PC-3 (cell line): ENCODE measurements around the gene PCCA. TPM values are rescaled to one million over a fixed set of nuclear protein-coding genes. Genes with fewer than 3 reads are reported as not detected.

Source experiments
- ATAC-seq: fragments of 200-7000 bp; cut with Tn5 transposase; 2 replicates; pipeline ENCODE4 v1.9.1; 2020; ENCODE audit warnings: mild to moderate bottlenecking, moderate library complexity
- BruUV-seq: library from RNA; stranded (reverse); fragments of 400-500 nt; replicated peaks from 2 replicates; lab custom pipeline; 2021; lab: Mats Ljungman, UMichigan
- CTCF ChIA-PET: fragments of 300-600 bp; sonication (Branson Sonifier 250); formaldehyde crosslinking; loops from one replicate; lab custom pipeline; 2022; ENCODE audit warnings: antibody characterized with exemption; lab: Charles Lee
- POLR2A ChIA-PET: fragments of 300-600 bp; sonication (Branson Sonifier 250); formaldehyde crosslinking; loops from one replicate; lab custom pipeline; 2022; ENCODE audit warnings: antibody characterized with exemption; ENCODE audit not compliant: unreplicated experiment; lab: Charles Lee
- DNase-seq: peaks from one replicate; pipeline ENCODE4 v3.0.0-alpha.2; 2015
- H2AFZ ChIP-seq: fragments of 300-600 bp; sonication (generic); 2 replicates; pipeline ENCODE4 v1.6.0; 2016; ENCODE audit warnings: antibody characterized with exemption, low read length
- H3F3A ChIP-seq: fragments of 300-600 bp; sonication (generic); one replicate; pipeline ENCODE4 v1.6.0; 2017; ENCODE audit warnings: antibody characterized with exemption, low read length, control low read depth, mild to moderate bottlenecking; ENCODE audit not compliant: unreplicated experiment
- H3K27ac ChIP-seq: fragments of 300-600 bp; sonication (generic); 2 replicates; pipeline ENCODE4 v1.5.1; 2016; ENCODE audit warnings: mild to moderate bottlenecking, low read length
- H3K27me3 ChIP-seq: fragments of 300-600 bp; sonication (generic); 2 replicates; pipeline ENCODE4 v1.6.1; 2016; ENCODE audit warnings: low read length, mixed read lengths
- H3K36me3 ChIP-seq: fragments of 300-600 bp; sonication (generic); 2 replicates; pipeline ENCODE4 v1.6.1; 2016; ENCODE audit warnings: low read depth, mixed run types, low read length, mixed read lengths
- H3K4me1 ChIP-seq: fragments of 300-600 bp; sonication (generic); 2 replicates; pipeline ENCODE4 v1.5.1; 2016; ENCODE audit warnings: low read length; ENCODE audit not compliant: insufficient read depth
- H3K4me2 ChIP-seq: fragments of 300-600 bp; sonication (generic); 2 replicates; pipeline ENCODE4 v1.6.0; 2016; ENCODE audit warnings: low read length
- H3K4me3 ChIP-seq: fragments of 300-600 bp; sonication (generic); 2 replicates; pipeline ENCODE4 v1.5.1; 2016; ENCODE audit warnings: mild to moderate bottlenecking, low read length, mixed read lengths
- H3K79me2 ChIP-seq: fragments of 300-600 bp; sonication (generic); 2 replicates; pipeline ENCODE4 v1.6.1; 2017; ENCODE audit warnings: low read length, mixed read lengths
- H3K9ac ChIP-seq: fragments of 300-600 bp; sonication (generic); 2 replicates; pipeline ENCODE4 v1.6.0; 2016; ENCODE audit warnings: mild to moderate bottlenecking, low read length
- H3K9me2 ChIP-seq: fragments of 300-600 bp; sonication (generic); replicated peaks from 2 replicates; pipeline ENCODE4 v1.6.1; 2016; ENCODE audit warnings: mixed run types, low read length, mixed read lengths
- H3K9me3 ChIP-seq: fragments of 300-600 bp; sonication (generic); 2 replicates; pipeline ENCODE4 v1.6.1; 2016; ENCODE audit warnings: low read length, mixed read lengths
- H4K20me1 ChIP-seq: fragments of 300-600 bp; sonication (generic); 2 replicates; pipeline ENCODE4 v1.6.1; 2016; ENCODE audit warnings: low read length, mixed read lengths
- CTCF ChIP-seq: fragments of 300-600 bp; sonication (generic); conservative IDR thresholded peaks from 2 replicates; pipeline ENCODE4 v1.5.1; 2017; ENCODE audit warnings: antibody characterized with exemption, low read depth, mild to moderate bottlenecking, low read length
- EZH2 ChIP-seq: fragments of 300-600 bp; sonication (generic); IDR thresholded peaks from one replicate; pipeline ENCODE4 v1.6.1; 2017; ENCODE audit warnings: antibody characterized with exemption, mild to moderate bottlenecking, low read length; ENCODE audit not compliant: unreplicated experiment
- EZH2phosphoT487 ChIP-seq: fragments of 300-600 bp; sonication (generic); IDR thresholded peaks from 2 replicates; pipeline ENCODE4 v1.6.1; 2018; ENCODE audit warnings: mild to moderate bottlenecking, antibody characterized with exemption, low read length, borderline replicate concordance
- intact Hi-C: fragments of 100-400 bp; cut with micrococcal nuclease; formaldehyde crosslinking; loops from 2 replicates; pipeline ENCODE4 v1.9.0; 2023
- total RNA-seq: library from RNA; depleted of rRNA; stranded (reverse); fragments of >200 nt; gene quantifications from 2 replicates; pipeline ENCODE4 v1.2.3, GENCODE V29; 2014

PCCA gene
- total RNA-seq, 1 experiment from 2014 or later = 10.5 TPM

GRCh38 chr13:100398360-100398759, 309.5 kb downstream of the PCCA start:
- no peaks in the 10 kb centered on the region for H3F3A ChIP-seq
- H3K27me3 ChIP-seq = no peaks in the 10 kb centered on the region
- H3K79me2 ChIP-seq = no peaks in the 10 kb centered on the region
- no TSS peak for BruUV-seq
- H4K20me1 ChIP-seq = no peaks in the 10 kb centered on the region
- intact Hi-C loops = no loop called here
- H3K4me3 ChIP-seq = no peak overlapping the region
- H2AFZ ChIP-seq = no peak overlapping the region
- no peak overlapping the region for H3K27ac ChIP-seq
- POLR2A ChIA-PET = no interaction called here
- H3K9me3 ChIP-seq = no peaks in the 10 kb centered on the region
- no peak for TF ChIP-seq CTCF
- no peak for TF ChIP-seq EZH2phosphoT487
- TF ChIP-seq EZH2 = no peak
- CTCF ChIA-PET = no interaction called here
- DNase-seq (no peak), ATAC-seq (no peak)
- no peaks in the 10 kb centered on the region for H3K36me3 ChIP-seq
- peaks cover 2% of the 10 kb centered on the region; the same call in 1 of the 2 replicates for H3K4me1 ChIP-seq
- no peak overlapping the region for H3K9ac ChIP-seq
- no peak overlapping the region for H3K4me2 ChIP-seq
- H3K9me2 ChIP-seq = no peaks in the 10 kb centered on the region

GRCh38 chr13:100399455-100399854, 310.6 kb downstream of the PCCA start:
- no peaks in the 10 kb centered on the region for H3K4me1 ChIP-seq
- H3K4me3 ChIP-seq = no peak overlapping the region
- TF ChIP-seq EZH2phosphoT487 = no peak
- no peak for TF ChIP-seq CTCF
- TF ChIP-seq EZH2 = no peak
- ChIA-PET POLR2A (no interaction called here), CTCF (no interaction called here)
- ATAC-seq = no peak
- no peaks in the 10 kb centered on the region for H3F3A ChIP-seq
- no peaks in the 10 kb centered on the region for H3K79me2 ChIP-seq
- no peak overlapping the region for H3K9ac ChIP-seq
- intact Hi-C loops = no loop called here
- no peaks in the 10 kb centered on the region for H4K20me1 ChIP-seq
- no peaks in the 10 kb centered on the region for H3K9me2 ChIP-seq
- no peak overlapping the region for H3K4me2 ChIP-seq
- BruUV-seq = no TSS peak
- no peaks in the 10 kb centered on the region for H3K36me3 ChIP-seq
- H3K27ac ChIP-seq = no peak overlapping the region
- no peaks in the 10 kb centered on the region for H3K9me3 ChIP-seq
- H3K27me3 ChIP-seq = no peaks in the 10 kb centered on the region
- no peak overlapping the region for H2AFZ ChIP-seq
- no peak for DNase-seq

- intact Hi-C loops = no loop called here
These were observed 314.8 kb downstream of the PCCA start for GRCh38 chr13:100403675-100404074.

More at GRCh38 chr13:100403675-100404074, 314.8 kb downstream of the PCCA start:
- Histone ChIP-seq H2AFZ (no peak overlapping the region), H3K27ac (no peak overlapping the region), H3K4me1 (no peaks in the 10 kb centered on the region), H3K27me3 (no peaks in the 10 kb centered on the region), H3F3A (no peaks in the 10 kb centered on the region), H3K4me2 (no peak overlapping the region), H3K36me3 (0 out of 2 replicates have a peak, but pooled peaks cover under 1% of the 10 kb centered on the region), H3K9me2 (no peaks in the 10 kb centered on the region), H3K4me3 (no peak overlapping the region), H3K79me2 (no peaks in the 10 kb centered on the region), H3K9ac (no peak overlapping the region), H3K9me3 (0 out of 2 replicates have a peak, but pooled peaks cover 5% of the 10 kb centered on the region), H4K20me1 (no peaks in the 10 kb centered on the region)
- DNase-seq = no peak
- ATAC-seq = no peak
- CTCF ChIA-PET = no interaction called here
- no TSS peak for BruUV-seq
- no peak for TF ChIP-seq EZH2phosphoT487
- POLR2A ChIA-PET = no interaction called here
